ENCODE data around the gene CWH43.

DNA sequence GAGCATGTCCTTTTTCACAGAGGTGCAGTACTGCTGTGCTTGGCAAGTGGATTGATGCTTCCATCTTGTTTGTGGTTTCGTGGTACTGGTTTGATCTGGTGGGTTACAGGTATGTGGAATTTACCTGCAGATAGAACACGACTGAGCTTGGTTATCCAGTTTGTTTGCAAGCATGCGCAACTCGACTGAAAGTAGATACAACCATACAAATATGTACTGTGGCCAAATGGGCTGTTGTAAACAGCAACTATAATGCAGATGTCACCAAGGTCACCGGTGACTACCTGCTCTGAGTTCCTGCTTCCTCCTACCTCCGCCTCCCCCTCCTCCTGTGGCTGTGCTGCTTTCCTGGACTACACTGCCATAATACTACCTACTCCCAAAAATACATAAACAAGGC lies 12.4 kb downstream of the CWH43 start:
- TF ChIP-seq CAMTA2 (CRISPR knock-in tag; IDR thresholded peaks at IDR 0.05; ENCODE audit: borderline replicate concordance) = no peak
- TF ChIP-seq, protein P1, sequence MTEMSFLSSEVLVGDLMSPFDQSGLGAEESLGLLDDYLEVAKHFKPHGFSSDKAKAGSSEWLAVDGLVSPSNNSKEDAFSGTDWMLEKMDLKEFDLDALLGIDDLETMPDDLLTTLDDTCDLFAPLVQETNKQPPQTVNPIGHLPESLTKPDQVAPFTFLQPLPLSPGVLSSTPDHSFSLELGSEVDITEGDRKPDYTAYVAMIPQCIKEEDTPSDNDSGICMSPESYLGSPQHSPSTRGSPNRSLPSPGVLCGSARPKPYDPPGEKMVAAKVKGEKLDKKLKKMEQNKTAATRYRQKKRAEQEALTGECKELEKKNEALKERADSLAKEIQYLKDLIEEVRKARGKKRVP (CRISPR knock-in tag; IDR thresholded peaks at IDR 0.05) = no peak
- no peak for TF ChIP-seq ZNF780A (CRISPR knock-in tag; IDR thresholded peaks at IDR 0.05)

Data from HepG2 (cell line).